Stomach (tissue), 9 donors: ENCODE measurements around the gene GPC6. TPM values are rescaled to one million over a fixed set of nuclear protein-coding genes. Genes with fewer than 3 reads are reported as not detected.
A peak's percentile ranks its signal among the peaks of the same experiment; 100 is the strongest.

Source experiments
- DNase-seq, 2 donors: peaks; one replicate each; pipeline versions ENCODE4 v3.0.0 to v3.0.0-alpha.2; 2013 to 2019
- H3K27ac ChIP-seq, 5 donors: fragments of 200-600 bp in 4 of 5; sonication (generic) in 4 of 5; one replicate each; pipeline ENCODE4 v1.5.1; 2013 to 2019; ENCODE audit warnings: mild to moderate bottlenecking in 1 of 5, moderate library complexity in 1 of 5
- H3K27me3 ChIP-seq, 3 donors: fragments of 200-600 bp; sonication (generic); one replicate each; pipeline ENCODE4 v1.5.1; 2017 to 2019; ENCODE audit warnings: mixed run types in 1 of 3
- H3K36me3 ChIP-seq, 4 donors: fragments of 200-600 bp; sonication (generic); 1 replicate in 3 of 4; 2 replicates in 1 of 4; pipeline ENCODE4 v1.5.1; 2016 to 2019
- H3K4me1 ChIP-seq, 4 donors: fragments of 200-600 bp; sonication (generic); one replicate each; pipeline ENCODE4 v1.5.1; 2016 to 2019
- H3K4me3 ChIP-seq, 4 donors: fragments of 200-600 bp; sonication (generic) in 3 of 4; one replicate each; pipeline ENCODE4 v1.5.1; 2016 to 2019; ENCODE audit warnings: mild to moderate bottlenecking in 1 of 4
- H3K9me3 ChIP-seq, 4 donors: fragments of 200-600 bp; sonication (generic); one replicate each; pipeline ENCODE4 v1.5.1; 2016 to 2019
- CTCF ChIP-seq, 7 experiments: fragments of 450-650 bp in 4 of 7; fragments of 200-600 bp in 3 of 7; sonication (generic) in 3 of 7; IDR thresholded peaks; one replicate each; pipeline ENCODE4 v1.5.1; 2016 to 2019; ENCODE audit warnings: antibody characterized with exemption in 7 of 7, control low read depth in 2 of 7, mild to moderate bottlenecking in 1 of 7
- EP300 ChIP-seq: sonication (generic); formaldehyde crosslinking; IDR thresholded peaks from one replicate; pipeline ENCODE4 v1.6.1; 2017; ENCODE audit warnings: antibody characterized with exemption
- POLR2A ChIP-seq, 4 donors: fragments of 450-650 bp; IDR thresholded peaks; one replicate each; pipeline ENCODE4 v1.6.1; 2016; ENCODE audit warnings: antibody characterized with exemption in 4 of 4, control low read depth in 2 of 4, mild to moderate bottlenecking in 1 of 4, moderate library complexity in 1 of 4
- POLR2AphosphoS5 ChIP-seq, 3 donors: sonication (generic); formaldehyde crosslinking; IDR thresholded peaks; one replicate each; pipeline ENCODE4 v1.6.1; 2016; ENCODE audit warnings: antibody characterized with exemption in 3 of 3
- WGBS, 5 donors: extraction: QIAGEN DNeasy Blood & Tissue Kit in 3 of 5; methylation state at CpG; one replicate each; pipeline versions ENCODE4 v1.1.5 to v1.1.7; 2013 to 2018; 5-methylcytosine and 5-hydroxymethylcytosine counted together
- intact Hi-C: fragments of 100-400 bp; cut with DNase I; formaldehyde crosslinking; loops from one replicate; pipeline ENCODE4 v1.15.1; 2023; ENCODE audit warnings: low total_unique reads
- polyA plus RNA-seq, 3 donors: library from polyadenylated mRNA; stranded (reverse); fragments of 200-250 nt; gene quantifications; one replicate each; pipeline ENCODE4 v1.2.3, GENCODE V29; 2013
- total RNA-seq, 5 donors: library from RNA; depleted of rRNA; stranded (reverse); fragments of >200 nt; gene quantifications; one replicate each; pipeline versions ENCODE4 v1.1.0 to v1.2.3, GENCODE V29; 2014 to 2016
- donor health status: healthy with polysubstance abuse.
- donor health status: Bipolar disorder and iron deficiency.
- donor health status: healthy.

Gene GPC6
- total and polyA plus RNA-seq, 8 donors: 0.70 to 52.7 (median 5.6) TPM

GRCh38 chr13:94192431-94192975 lies 965.9 kb downstream of the GPC6 start:
- WGBS, 5 donors: 61 to 73% (median 63%) methylated on average over 3 of the region's 3 CpGs
- H3K36me3 ChIP-seq: no peaks in the 10 kb centered on the region
- H3K4me1 ChIP-seq: no peaks in the 10 kb centered on the region
- no peak for TF ChIP-seq POLR2A (IDR thresholded peaks at IDR 0.05)
- TF ChIP-seq CTCF (IDR thresholded peaks at IDR 0.05): peak in 1 of 7 experiments; percentile 15
- H3K9me3 ChIP-seq: no peaks in the 10 kb centered on the region
- peak in 1 of 2 donors; percentile 58 for DNase-seq
- no peaks in the 10 kb centered on the region for H3K27me3 ChIP-seq
- intact Hi-C loops: no loop called here
- no peak overlapping the region for H3K4me3 ChIP-seq
- no peak overlapping the region for H3K27ac ChIP-seq

GRCh38 chr13:94195715-94196114 lies 969.1 kb downstream of the GPC6 start:
- H3K27me3 ChIP-seq: no peaks in the 10 kb centered on the region
- intact Hi-C loops: no loop called here
- TF ChIP-seq POLR2AphosphoS5 (IDR thresholded peaks at IDR 0.05) (no peak), POLR2A (IDR thresholded peaks at IDR 0.05) (no peak), EP300 (no peak), CTCF (IDR thresholded peaks at IDR 0.05) (no peak)

GRCh38 chr13:94196413-94196812 lies 969.8 kb downstream of the GPC6 start:
- Histone ChIP-seq H3K4me1 (no peaks in the 10 kb centered on the region), H3K4me3 (no peak overlapping the region), H3K27me3 (no peaks in the 10 kb centered on the region), H3K9me3 (no peaks in the 10 kb centered on the region), H3K36me3 (no peaks in the 10 kb centered on the region), H3K27ac (no peak overlapping the region)
- WGBS, 5 donors: 70 to 83% (median 79%) methylated on average over 5 of the region's 5 CpGs
- intact Hi-C loops: no loop called here
- no peak for DNase-seq
- TF ChIP-seq CTCF (IDR thresholded peaks at IDR 0.05) (no peak), POLR2AphosphoS5 (IDR thresholded peaks at IDR 0.05) (no peak), POLR2A (IDR thresholded peaks at IDR 0.05) (no peak), EP300 (no peak)

More at GRCh38 chr13:94195715-94196114, 969.1 kb downstream of the GPC6 start:
- Histone ChIP-seq H3K36me3 (no peaks in the 10 kb centered on the region), H3K27ac (no peak overlapping the region), H3K4me1 (no peaks in the 10 kb centered on the region), H3K9me3 (no peaks in the 10 kb centered on the region), H3K4me3 (no peak overlapping the region)
- 61 to 84% (median 75%) methylated on average over 2 of the region's 2 CpGs for WGBS, 5 donors
- DNase-seq: no peak

GRCh38 chr13:94198681-94199080 lies 972.1 kb downstream of the GPC6 start:
- H3K27ac ChIP-seq: no peak overlapping the region
- H3K4me1 ChIP-seq: no peaks in the 10 kb centered on the region
- TF ChIP-seq EP300: no peak
- TF ChIP-seq CTCF (IDR thresholded peaks at IDR 0.05): no peak
- no peak for TF ChIP-seq POLR2AphosphoS5 (IDR thresholded peaks at IDR 0.05)
- no peak for TF ChIP-seq POLR2A (IDR thresholded peaks at IDR 0.05)
- no peak overlapping the region for H3K4me3 ChIP-seq
- no peaks in the 10 kb centered on the region for H3K9me3 ChIP-seq
- 72 to 76% (median 73%) methylated on average over 4 of the region's 4 CpGs for WGBS, 5 donors
- H3K36me3 ChIP-seq: no peaks in the 10 kb centered on the region
- no peak for DNase-seq
- intact Hi-C loops: no loop called here
- H3K27me3 ChIP-seq: no peaks in the 10 kb centered on the region
